ENCODE results near the gene ALAD.

DNA sequence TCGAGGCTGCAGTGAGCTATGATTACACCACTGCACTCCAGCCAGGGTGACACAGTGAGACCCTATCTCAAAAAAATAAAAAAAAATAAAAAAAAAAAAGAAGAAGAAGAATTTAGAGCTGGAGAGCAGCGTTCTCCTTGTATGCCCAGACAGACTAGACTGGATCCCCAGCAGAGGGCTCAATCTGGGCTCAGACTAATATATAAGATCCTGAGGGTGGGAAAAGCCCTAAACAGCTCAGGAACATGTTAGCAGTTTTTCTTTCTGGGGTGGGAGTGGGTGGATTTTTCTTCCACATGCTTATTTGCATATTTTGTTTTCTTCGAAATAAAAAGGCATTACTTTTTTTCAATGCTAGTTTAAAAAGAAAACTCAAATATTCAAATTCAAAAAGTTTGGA is 52.6 kb downstream of the ALAD start:
- TF ChIP-seq, protein P1, sequence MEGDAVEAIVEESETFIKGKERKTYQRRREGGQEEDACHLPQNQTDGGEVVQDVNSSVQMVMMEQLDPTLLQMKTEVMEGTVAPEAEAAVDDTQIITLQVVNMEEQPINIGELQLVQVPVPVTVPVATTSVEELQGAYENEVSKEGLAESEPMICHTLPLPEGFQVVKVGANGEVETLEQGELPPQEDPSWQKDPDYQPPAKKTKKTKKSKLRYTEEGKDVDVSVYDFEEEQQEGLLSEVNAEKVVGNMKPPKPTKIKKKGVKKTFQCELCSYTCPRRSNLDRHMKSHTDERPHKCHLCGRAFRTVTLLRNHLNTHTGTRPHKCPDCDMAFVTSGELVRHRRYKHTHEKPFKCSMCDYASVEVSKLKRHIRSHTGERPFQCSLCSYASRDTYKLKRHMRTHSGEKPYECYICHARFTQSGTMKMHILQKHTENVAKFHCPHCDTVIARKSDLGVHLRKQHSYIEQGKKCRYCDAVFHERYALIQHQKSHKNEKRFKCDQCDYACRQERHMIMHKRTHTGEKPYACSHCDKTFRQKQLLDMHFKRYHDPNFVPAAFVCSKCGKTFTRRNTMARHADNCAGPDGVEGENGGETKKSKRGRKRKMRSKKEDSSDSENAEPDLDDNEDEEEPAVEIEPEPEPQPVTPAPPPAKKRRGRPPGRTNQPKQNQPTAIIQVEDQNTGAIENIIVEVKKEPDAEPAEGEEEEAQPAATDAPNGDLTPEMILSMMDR (IDR thresholded peaks at IDR 0.05) = no peak
- TF ChIP-seq POLR2A (IDR thresholded peaks at IDR 0.05) = no peak
